HG03457 (cell line): Measurements from ENCODE around the gene TAX1BP3.

Experiments
- ATAC-seq: cut with Tn5 transposase; IDR thresholded peaks from one replicate; pipeline ENCODE4 v1.9.1; 2021; ENCODE audit warnings: moderate number of reproducible peaks; ENCODE audit not compliant: unreplicated experiment

Gene TAX1BP3

DNA sequence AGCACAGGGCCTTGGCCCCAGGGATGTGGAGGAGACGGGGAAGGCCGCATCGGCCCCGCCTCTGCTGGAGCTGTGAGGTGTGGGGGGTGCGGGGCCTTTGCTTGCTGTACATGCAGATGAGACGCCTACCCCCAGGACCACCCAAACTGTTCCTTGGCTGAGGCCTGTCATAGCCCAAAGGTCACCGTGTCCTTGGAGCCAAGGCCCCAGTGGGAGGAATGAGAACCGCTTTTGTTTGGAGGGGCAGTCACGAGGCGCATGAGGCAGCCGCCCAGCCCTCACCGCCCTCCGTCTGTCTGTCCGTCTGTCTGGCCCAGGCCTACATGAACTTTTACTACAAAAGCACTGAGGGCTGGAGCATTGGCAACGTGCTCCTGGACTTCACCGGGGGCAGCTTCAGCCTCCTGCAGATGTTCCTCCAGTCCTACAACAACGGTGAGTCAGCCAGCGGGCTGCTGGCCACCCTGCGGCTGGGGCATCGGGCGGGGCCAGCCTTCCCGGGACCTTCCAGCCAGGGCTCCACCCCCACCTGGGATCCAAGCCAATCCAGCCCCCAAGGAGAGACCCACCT is 8.8 kb downstream of the TAX1BP3 start:
- ATAC-seq, result no peak

DNA sequence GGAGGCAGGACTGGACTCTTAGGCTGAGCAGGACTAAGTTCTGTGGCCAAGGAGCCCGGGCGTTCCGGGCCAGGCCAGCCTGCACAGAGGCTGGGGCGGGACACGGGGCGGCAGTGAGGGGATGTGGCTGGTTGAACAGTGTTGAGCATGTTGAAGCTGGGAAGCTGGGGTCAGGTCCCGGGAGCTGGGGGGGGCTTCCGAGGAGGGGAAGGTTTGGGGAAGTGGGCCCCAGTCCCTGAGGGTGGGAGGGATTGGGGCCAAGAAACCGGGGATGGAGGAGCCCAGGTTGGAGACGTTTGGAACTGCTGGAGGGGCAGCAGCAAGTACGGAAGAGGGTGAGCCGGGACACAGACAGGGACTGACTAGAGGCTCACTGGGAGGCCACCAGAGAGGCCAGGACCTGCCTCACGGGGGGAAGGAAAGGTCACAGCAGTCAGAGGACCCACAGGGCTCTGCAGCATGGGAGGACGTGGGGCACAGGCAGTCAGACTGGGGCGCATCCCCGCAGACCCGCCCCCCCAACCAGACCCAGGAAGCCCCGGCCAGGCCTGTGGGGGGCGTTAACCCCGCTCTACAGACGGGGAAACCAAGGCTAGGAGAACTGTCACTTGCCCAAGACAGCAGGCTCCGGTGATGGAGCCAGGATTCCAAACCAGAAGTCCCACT is 9.5 kb downstream of the TAX1BP3 start:
- no peak for ATAC-seq

DNA sequence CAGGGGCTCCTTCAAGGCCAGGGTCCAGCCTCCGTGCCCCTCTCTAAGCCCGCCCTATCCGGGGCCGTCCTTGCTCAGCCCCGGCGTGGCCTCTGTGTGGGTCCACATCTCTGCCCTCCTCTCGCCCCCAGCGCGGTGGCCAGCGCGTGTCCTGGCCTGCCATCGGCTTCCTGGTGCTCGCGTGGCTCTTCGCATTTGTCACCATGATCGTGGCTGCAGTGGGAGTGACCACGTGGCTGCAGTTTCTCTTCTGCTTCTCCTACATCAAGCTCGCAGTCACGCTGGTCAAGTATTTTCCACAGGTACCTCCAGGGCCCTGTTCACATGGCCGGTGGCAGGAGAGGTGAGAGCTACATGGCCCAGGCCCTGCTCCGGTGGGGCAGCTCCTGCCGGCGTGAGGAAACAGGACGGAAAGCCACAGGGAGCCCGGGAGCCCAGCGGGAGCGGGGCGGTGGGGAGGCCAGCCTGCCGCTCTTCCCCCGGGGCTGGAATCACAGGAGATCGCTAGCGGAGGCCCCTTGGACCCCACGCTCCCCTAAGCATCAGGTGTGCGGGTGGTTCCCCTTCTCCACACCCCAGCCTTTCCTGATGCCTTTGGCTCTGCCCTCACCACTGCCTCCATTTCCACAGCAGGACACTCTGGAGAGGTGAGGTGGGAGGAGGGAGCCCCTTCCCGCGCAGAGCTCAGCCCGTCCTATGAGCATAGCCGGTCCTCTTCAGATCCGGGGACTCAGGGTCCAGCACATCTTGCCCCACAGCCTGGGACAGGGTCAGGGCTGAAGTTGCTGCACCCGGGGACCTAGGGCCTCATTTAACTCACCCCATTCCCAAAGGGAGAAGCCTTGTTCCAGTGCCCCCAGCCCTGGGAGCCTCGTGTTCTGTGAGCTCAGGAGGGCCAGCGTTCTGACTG is 10.2 kb downstream of the TAX1BP3 start:
- no peak for ATAC-seq

DNA sequence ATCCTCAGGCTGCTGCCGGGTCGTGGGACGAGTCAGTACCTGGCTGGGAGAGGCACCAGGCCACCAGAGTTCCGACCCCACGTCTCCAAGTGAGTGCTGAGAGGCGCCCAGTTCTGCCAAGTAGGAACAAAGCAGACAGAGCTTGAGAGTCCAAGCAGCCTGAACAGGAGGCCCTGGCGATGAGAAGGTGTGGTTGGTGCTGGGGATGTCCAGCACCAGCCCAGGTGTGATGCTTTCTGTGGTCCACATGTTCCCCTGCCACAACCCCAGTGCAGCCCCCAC is 10.8 kb downstream of the TAX1BP3 start:
- no peak for ATAC-seq

DNA sequence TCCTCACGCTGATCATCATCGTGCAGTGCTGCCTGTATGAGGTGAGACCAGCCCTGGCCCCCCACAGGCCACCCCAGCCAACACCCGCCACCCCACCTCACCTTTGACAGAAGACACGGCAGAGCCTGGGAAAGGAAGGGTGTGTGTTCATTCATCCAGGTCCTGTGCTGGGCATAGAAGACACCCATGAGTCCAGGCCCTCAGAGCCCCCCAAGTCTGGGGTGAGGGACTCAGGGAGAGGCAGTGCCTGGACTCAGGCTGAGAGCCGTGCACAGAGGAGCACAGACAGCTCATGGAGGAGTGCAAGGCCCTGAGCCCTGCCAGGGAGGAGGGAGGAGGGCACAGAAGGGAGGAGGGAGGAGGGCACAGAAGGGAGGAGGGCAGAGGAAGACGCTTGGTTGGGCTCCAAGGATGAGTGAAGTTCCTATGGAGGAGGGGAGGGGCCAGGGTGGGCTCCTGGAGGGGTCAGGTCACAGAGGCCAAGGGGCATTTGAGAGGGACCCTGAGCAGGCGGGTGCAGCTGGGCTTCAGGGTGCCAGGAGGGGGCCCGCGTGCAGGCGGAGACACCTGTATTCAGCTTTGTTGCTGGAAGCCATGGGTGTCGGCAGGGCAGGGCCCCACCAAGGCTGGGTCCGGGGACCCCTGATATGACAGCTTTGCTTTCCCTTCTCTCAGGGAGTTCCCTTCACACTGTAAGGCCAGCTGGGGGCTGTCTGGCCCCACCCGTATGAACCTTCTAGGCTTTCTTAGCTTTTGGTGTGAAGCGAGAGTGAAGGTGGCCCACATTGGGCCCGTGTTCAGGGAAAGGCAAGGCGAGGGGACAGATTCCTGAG is 11.4 kb downstream of the TAX1BP3 start:
- no peak for ATAC-seq

DNA sequence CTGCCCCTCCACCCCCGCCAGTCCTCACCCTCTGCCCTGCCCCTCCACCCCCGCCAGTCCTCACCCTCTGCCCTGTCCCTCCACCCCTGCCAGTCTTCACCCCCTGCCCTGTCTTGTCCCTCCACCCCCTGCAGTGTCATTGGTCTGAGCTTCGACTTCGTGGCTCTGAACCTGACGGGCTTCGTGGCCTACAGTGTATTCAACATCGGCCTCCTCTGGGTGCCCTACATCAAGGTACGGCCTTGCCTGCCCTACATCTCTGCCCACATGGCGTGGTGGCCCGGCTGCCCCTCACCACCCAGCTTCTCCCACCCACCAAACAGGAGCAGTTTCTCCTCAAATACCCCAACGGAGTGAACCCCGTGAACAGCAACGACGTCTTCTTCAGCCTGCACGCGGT is 12.0 kb downstream of the TAX1BP3 start:
- ATAC-seq, result no peak

DNA sequence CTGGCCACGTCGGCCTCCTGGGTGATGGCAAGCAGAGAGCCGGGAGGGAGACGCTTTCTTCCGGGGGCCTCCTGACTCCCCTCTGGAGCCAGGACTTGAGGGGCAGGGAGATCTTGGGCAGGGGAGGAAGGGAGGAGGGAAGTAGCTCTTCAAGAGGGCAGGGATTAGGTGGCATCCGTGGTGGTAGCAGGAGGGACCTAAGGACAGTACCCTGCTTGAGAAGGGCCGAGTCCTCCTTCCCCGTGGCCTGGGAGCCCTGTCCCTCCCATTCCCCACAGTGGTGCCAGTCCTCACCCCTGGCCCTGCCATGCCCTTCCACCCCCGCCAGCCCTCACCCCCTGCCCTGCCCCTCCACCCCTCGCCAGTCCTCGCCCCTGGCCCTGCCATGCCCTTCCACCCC is 12.6 kb downstream of the TAX1BP3 start:
- ATAC-seq, result no peak

DNA sequence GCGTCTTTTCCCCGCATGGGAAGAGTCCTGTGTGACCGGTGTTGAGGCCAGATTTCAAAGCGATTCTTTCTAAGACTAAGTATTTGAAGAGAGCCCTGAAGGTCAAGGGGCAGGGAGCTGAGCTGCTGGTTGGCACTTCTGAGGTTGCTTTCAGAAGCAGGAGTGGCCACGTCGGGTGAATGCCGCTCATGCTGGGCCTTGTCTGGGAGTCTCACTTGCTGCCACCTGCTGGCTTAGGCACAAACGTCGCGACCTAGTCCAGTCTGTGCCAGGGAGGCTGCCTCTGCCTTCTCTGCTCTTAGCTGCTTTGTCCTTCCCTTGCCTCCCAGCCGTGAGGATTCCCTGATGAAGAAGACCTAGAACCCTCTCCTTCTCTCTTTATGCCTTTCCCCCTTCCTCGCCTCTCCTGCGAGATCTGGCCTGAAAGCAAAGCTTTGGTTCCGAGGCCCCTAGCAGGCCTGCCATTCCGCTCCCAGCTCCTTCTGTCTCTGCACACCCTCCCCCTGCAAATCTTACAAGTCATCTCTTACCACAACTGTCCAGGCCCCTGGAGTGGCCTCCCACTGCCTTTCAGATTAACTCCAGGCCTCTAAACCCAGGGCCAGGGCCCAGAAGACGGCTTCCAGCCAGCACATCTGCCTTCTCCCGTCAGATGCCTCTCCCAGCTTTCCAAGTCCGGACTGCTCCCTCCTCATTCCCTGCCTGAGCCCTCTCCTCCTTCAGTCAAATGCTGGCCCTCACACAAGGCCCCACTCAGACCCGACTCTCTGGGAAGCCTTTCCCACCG is 20.4 kb downstream of the TAX1BP3 start:
- no peak for ATAC-seq

DNA sequence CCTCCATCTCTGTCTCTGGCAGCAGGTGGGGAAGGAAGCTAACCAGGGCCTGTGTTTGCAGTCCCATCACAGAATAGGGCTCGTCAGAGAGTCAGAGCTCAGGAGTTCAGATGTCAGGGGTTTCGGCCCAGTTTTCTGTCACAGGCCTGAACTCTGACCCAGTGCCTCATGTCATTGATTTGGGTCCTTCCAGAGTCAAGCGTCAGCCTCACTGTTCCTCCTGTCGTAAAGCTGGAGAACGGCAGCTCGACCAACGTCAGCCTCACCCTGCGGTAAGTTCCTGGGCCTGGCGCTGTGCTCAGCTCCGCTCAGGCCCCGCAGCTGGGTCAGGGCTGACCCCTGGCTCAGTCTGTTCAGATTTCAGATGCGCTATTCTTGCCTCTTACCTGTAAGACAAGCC is 21.1 kb downstream of the TAX1BP3 start:
- no peak for ATAC-seq

DNA sequence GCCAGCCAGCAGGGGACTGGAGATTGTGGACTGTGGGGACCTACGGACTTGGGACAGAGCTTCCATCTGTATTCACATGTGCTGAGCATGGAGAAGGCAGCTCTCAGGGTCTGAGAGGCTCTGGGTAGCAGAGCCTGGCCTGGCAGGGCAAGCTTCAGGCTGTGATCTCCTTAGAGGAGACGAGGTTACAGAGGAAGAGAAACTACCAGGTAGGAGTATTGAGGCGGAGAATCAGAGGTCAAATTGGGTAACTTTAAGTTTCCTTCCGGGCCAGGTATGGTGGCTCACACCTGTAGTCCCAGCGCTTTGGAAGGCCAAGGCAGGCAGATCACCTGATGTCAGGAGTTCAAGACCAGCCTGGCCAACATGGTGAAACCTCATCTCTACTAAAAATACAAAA is 23.1 kb downstream of the TAX1BP3 start:
- ATAC-seq, result no peak

DNA sequence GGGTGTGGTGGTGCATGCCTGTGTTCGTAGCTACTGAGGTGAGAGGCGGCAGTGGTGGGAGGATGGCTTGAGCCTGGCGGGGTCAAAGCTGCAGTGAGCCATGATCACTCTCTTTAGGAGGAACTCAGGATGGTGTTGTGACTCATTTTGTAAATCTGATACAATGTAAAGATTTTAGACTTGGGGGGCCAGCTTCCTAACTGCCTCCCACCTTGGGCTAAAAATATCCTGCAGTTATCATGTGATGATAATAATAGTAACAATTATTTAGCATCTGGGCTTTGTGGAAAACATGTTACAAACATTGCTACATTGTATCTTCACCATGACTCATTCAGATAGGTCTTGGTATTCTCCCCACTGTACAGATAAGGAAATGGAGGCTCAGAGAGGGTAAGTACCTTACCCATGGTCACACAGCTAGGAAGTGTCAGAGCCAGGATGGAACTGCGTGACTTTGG is 24.5 kb downstream of the TAX1BP3 start:
- no peak for ATAC-seq

DNA sequence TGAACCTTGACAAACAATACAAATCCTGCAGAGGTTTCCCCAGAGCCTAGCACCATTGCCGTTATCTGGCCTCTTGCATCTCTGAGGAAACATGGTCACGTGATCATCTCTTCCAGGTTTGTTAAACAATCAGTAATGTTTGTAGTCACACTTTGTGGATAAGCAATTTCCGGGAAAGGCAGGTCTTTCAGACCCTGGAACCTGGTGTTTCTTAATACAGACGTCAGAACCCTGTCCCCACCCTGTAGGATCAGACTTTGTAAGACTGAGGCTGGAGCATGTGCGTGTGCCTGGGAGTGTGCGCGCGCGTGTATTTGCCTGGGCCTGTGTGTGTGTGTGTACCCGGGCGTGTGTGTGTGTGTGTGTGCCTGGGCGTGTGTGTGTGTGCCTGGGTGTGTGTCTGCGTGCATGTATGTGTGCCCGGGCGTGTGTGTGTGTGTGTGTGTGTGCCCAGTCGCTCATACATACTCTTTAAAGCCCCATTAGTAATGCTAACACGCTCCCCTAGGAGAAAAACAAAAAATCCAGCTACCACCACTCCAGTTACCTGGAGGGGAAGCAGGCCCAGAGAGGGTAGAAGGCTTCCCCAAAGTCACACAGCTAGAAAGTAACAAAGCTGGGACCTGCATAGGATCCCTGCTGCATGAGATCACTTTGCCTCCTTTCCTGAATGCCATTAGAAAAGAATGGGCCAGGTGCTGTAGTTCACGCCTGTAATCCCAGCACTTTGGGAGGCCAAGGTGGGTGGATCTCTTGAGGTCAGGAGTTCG is 26.5 kb downstream of the TAX1BP3 start:
- no peak for ATAC-seq

DNA sequence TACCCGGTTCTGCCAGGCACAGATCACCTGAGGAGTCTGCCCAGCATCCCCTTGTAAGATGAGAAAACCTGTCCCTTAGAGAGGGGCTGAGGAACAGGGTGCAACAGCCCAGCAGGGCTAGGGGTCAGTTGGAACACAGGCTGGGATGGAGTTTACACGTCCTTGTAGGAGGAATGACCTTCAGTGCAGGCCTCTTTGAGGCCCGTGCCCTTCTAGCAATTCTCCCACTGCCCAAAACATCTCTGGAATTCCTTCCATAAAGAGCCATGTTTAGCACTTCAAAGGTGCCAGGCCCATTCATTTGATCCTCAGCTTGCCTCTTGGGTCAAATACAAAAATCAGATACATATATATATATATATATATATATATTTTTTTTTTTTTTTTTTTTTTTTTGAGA is 27.4 kb downstream of the TAX1BP3 start:
- ATAC-seq, result no peak

DNA sequence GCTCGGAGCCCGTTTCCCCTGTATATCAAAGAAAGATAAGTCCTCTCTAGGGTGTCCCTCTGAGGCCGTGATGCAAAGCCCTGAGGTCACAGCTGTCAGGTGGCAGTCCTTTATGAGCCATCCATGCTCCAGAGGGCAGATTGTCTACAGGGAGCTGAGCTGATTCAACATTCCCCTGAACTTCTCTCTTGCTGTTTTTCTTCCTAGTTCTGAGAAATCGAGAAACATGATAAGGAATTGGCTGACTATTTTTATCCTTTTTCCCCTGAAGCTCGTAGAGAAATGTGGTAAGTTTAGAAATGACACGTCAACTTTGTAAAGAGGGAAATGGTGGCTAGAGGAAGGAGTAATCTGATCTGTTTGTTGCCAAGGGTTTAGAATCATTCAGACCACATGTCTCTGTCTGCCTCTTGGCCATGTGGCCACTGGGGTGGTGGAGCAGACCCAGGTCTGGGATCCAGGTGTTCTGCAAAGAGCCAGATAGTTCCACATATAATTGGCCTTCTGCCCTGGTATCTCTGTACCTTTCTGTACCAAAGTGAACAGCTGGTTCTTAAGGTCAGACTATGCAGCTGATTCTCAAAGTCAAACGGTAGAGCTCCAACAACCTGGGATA is 28.3 kb downstream of the TAX1BP3 start:
- ATAC-seq, result no peak

DNA sequence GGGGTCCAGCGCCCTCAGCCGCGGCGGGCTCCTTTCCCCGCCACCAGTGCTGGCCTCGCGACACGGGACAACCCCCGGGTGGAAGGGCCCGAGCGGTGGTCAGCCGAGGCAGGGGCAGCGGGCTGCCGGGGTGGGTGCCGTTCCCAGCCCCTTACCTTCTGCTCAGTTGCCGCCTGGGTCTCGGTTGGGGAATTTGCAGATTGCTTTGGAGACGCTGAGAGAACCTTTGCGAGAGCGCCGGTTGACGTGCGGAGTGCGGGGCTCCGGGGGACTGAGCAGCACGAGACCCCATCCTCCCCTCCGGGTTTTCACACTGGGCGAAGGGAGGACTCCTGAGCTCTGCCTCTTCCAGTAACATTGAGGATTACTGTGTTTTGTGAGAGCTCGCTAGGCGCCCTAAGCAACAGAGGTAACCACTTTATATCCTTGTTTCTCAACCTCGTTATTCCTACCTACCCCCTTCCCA is 31.4 kb downstream of the TAX1BP3 start:
- ATAC-seq, result peak; percentile 8

DNA sequence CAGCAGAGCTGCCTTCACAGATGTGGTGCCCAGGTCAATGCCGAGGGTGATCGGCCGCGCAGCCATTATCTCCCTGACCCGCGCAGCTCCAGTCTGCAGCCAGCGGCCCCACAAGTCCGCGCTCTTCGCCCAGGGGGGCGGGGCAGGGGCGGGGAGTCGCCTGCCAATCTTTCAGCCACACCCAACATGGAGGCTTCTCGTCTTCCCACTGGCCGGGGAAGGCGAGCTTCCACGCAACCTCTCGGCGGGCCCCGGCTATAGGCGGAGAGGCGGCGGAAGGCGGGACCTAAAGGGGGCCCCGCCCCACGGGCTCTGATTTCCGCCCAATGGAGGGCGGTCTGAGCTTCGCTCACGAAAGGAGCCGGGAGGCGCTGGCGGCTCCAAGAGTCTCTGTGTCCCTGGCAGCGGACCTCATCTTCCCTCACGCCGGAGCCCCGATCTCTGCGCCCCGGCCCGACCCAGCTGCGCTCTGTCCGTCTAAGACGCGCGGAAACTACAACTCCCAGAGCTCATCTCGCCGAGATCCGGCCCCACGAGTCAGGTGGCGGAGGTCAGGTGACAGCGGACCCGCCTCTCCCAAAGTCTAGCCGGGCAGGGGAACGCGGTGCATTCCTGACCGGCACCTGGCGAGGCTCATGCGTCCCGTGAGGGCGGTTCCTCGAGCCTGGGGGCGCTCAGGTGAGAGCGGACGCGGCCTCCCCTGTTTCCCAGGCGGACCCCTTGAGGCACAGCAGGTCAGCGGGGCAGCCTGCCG is 32.0 kb downstream of the TAX1BP3 start, which contains the start of the genes CTNS and SHPK:
Gene CTNS, plus strand, starts transcription at position 607 of the 754 bp plus-strand sequence. CDS start 3,447 bp downstream, outside the sequence.
Gene SHPK, minus strand, starts transcription at position 97 of the 754 bp plus-strand sequence. Its CDS starts 31 bp downstream, at position 66.
- ATAC-seq, result peak; percentile 92

DNA sequence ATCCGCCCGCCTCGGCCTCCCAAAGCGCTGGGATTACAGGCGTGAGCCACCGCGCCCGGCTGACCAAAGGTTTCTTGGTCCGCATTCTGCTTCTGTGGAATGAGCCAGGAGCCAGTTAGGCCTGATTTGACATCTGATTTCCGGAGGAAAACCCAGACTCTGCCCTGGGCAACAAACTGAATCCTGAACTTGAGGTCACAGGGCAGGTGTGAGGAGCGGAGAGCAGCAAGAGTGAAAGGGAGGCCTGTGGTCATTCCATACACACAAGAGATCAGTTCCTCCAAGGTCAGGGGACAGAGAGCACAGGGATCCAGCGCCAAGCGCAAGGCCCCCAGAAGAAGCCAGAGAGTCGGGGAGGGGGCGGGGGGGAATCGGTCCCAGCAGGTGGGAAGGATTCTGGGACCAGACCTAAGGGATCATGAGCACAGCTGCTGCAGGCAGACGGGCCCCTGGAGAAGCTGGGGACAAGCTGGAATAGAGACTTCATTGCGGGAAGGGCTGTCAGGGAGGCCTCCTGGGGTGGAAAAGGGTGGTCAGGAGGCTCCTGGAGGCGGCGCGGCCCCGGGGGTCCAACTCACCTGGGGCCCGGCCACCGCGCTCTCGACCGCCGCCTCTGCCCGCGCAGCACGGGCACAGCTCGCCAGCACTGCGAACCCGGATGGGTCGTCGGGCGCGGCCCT is 32.8 kb downstream of the TAX1BP3 start:
- ATAC-seq, result no peak

DNA sequence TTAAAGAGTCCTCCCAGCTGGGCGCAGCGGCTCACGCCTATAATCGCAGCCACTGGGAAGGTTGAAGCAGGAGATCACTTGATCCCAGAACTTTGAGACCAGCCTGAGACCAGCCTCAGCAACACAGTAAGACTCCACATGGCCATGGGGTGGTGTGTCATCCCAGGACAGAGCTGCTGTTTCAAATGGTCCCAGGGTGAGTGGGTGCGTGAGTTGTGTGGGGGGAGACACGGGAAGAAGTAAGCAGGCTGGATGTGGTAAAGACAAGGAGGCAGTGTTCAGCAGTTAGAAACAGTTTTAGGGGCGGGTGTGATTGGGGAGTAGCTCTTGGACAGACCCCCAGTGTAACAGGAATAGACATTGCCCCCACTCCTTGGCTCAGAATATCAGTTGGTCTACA is 36.1 kb downstream of the TAX1BP3 start:
- no peak for ATAC-seq
